H9 (cell line): ENCODE results near the gene TACC2. TPM values are rescaled to one million over a fixed set of nuclear protein-coding genes. Genes with fewer than 3 reads are reported as not detected.
A peak's percentile ranks its signal among the peaks of the same experiment; 100 is the strongest.

Experiments
- DNase-seq: peaks from one replicate; pipeline ENCODE4 v3.0.0-alpha.2; 2017
- H2AFZ ChIP-seq: one replicate; pipeline ENCODE4 v1.6.1; 2013; ENCODE audit warnings: mild to moderate bottlenecking, low read length, control low read depth, moderate library complexity
- H2AK5ac ChIP-seq: 2 replicates; pipeline ENCODE4 v1.6.1; 2013; ENCODE audit warnings: low read length, control low read depth, mixed read lengths; ENCODE audit not compliant: insufficient read length
- H2BK120ac ChIP-seq: one replicate; pipeline ENCODE4 v1.6.1; 2013; ENCODE audit warnings: low read depth, mild to moderate bottlenecking, low read length, control low read depth, inconsistent platforms; ENCODE audit not compliant: poor library complexity, severe bottlenecking
- H2BK12ac ChIP-seq: 2 replicates; pipeline ENCODE4 v1.6.1; 2013; ENCODE audit warnings: low read length, control low read depth, mixed read lengths, low read depth; ENCODE audit not compliant: insufficient read length
- H2BK15ac ChIP-seq: 2 replicates; pipeline ENCODE4 v1.6.1; 2013; ENCODE audit warnings: low read depth, low read length, control low read depth
- H2BK20ac ChIP-seq: one replicate; pipeline ENCODE4 v1.6.1; 2013; ENCODE audit warnings: low read depth, mild to moderate bottlenecking, low read length, control low read depth, inconsistent platforms; ENCODE audit not compliant: poor library complexity, severe bottlenecking
- H2BK5ac ChIP-seq: 2 replicates; pipeline ENCODE4 v1.6.1; 2013; ENCODE audit warnings: low read length, control low read depth, mixed read lengths; ENCODE audit not compliant: insufficient read length
- H3K14ac ChIP-seq: 2 replicates; pipeline ENCODE4 v1.6.1; 2013; ENCODE audit warnings: low read length, control low read depth; ENCODE audit not compliant: insufficient read depth
- H3K18ac ChIP-seq: 2 replicates; pipeline ENCODE4 v1.6.1; 2013; ENCODE audit warnings: low read depth, mild to moderate bottlenecking, mixed read lengths, low read length, control low read depth; ENCODE audit not compliant: insufficient read length
- H3K23ac ChIP-seq: 2 replicates; pipeline ENCODE4 v1.6.1; 2013; ENCODE audit warnings: low read length, control low read depth, mixed read lengths, low read depth; ENCODE audit not compliant: insufficient read length
- H3K23me2 ChIP-seq: 2 replicates; pipeline ENCODE4 v1.6.1; 2013; ENCODE audit warnings: low read depth, mild to moderate bottlenecking, mixed read lengths, low read length, control low read depth; ENCODE audit not compliant: insufficient read length, poor library complexity, severe bottlenecking
- H3K27ac ChIP-seq: 2 replicates; pipeline ENCODE4 v1.5.1; 2013; ENCODE audit warnings: low read length, control low read depth, mixed read lengths, low read depth; ENCODE audit not compliant: insufficient read length
- H3K27me3 ChIP-seq: 2 replicates; pipeline ENCODE4 v1.6.1; 2013; ENCODE audit warnings: low read length, control low read depth, inconsistent platforms; ENCODE audit not compliant: insufficient read depth
- H3K4ac ChIP-seq: 2 replicates; pipeline ENCODE4 v1.6.1; 2013; ENCODE audit warnings: low read depth, mild to moderate bottlenecking, control low read depth, inconsistent platforms, low read length, moderate library complexity
- H3K4me1 ChIP-seq: 2 replicates; pipeline ENCODE4 v1.6.1; 2013; ENCODE audit warnings: low read length, control low read depth, inconsistent platforms; ENCODE audit not compliant: insufficient read depth
- H3K4me2 ChIP-seq: 2 replicates; pipeline ENCODE4 v1.6.1; 2013; ENCODE audit warnings: low read length, control low read depth, mixed read lengths; ENCODE audit not compliant: insufficient read length, insufficient read depth
- H3K56ac ChIP-seq: 2 replicates; pipeline ENCODE4 v1.6.1; 2013; ENCODE audit warnings: low read depth, mild to moderate bottlenecking, mixed read lengths, low read length, control low read depth; ENCODE audit not compliant: insufficient read length
- H3K79me1 ChIP-seq: 2 replicates; pipeline ENCODE4 v1.6.1; 2013; ENCODE audit warnings: low read depth, mild to moderate bottlenecking, moderate library complexity, low read length, control low read depth, inconsistent platforms; ENCODE audit not compliant: insufficient read depth, poor library complexity, severe bottlenecking
- H3K79me2 ChIP-seq: 2 replicates; pipeline ENCODE4 v1.6.1; 2013; ENCODE audit warnings: low read length, control low read depth, inconsistent platforms; ENCODE audit not compliant: insufficient read depth
- H3K9ac ChIP-seq: 2 replicates; pipeline ENCODE4 v1.6.1; 2013; ENCODE audit warnings: low read length, control low read depth, mixed read lengths; ENCODE audit not compliant: insufficient read length; ENCODE audit errors: extremely low read depth
- H3K9me3 ChIP-seq: one replicate; pipeline ENCODE4 v1.6.1; 2013; ENCODE audit warnings: low read depth, low read length, inconsistent platforms; ENCODE audit not compliant: control insufficient read depth
- H3T11ph ChIP-seq: one replicate; pipeline ENCODE4 v1.6.1; 2013; ENCODE audit warnings: mild to moderate bottlenecking, low read length, control low read depth, inconsistent platforms
- H4K20me1 ChIP-seq: one replicate; pipeline ENCODE4 v1.6.1; 2013; ENCODE audit not compliant: control insufficient read depth, insufficient read length, insufficient read depth
- H4K5ac ChIP-seq: 2 replicates; pipeline ENCODE4 v1.6.1; 2013; ENCODE audit warnings: low read depth, mild to moderate bottlenecking, mixed read lengths, low read length, control low read depth; ENCODE audit not compliant: insufficient read length
- H4K8ac ChIP-seq: replicated peaks from 2 replicates; pipeline ENCODE4 v1.6.1; 2013; ENCODE audit warnings: low read length, control low read depth, mixed read lengths, low read depth; ENCODE audit not compliant: insufficient read length
- H4K91ac ChIP-seq: 2 replicates; pipeline ENCODE4 v1.6.1; 2013; ENCODE audit warnings: low read depth, mild to moderate bottlenecking, moderate library complexity, mixed read lengths, low read length, control low read depth; ENCODE audit not compliant: insufficient read length
- H3K27ac Mint-ChIP-seq, 3 experiments: 2 replicates in 2 of 3; 3 replicates in 1 of 3; pipeline ENCODE4 v1.8.0; 2020 to 2021; ENCODE audit warnings: mixed read lengths in 3 of 3, mild to moderate bottlenecking in 1 of 3, moderate library complexity in 1 of 3
- H3K27me3 Mint-ChIP-seq: 2 replicates; pipeline ENCODE4 v1.8.0; 2021; ENCODE audit warnings: low read depth, mild to moderate bottlenecking, moderate library complexity, mixed read lengths
- H3K36me3 Mint-ChIP-seq, 3 experiments: 2 replicates in 2 of 3; 3 replicates in 1 of 3; pipeline ENCODE4 v1.8.0; 2020 to 2021; ENCODE audit warnings: low read depth in 3 of 3, mixed read lengths in 3 of 3; ENCODE audit not compliant: insufficient read depth in 1 of 3
- H3K4me1 Mint-ChIP-seq, 2 experiments: 2 replicates each; pipeline ENCODE4 v1.8.0; 2020; ENCODE audit warnings: mixed read lengths in 2 of 2
- H3K4me3 Mint-ChIP-seq, 2 experiments: 2 replicates in 1 of 2; 3 replicates in 1 of 2; pipeline ENCODE4 v1.8.0; 2020 to 2021; ENCODE audit warnings: mild to moderate bottlenecking in 2 of 2, mixed read lengths in 2 of 2, moderate library complexity in 1 of 2
- H3K9me3 Mint-ChIP-seq, 2 experiments: 2 replicates in 1 of 2; 3 replicates in 1 of 2; pipeline ENCODE4 v1.8.0; 2020; ENCODE audit warnings: mild to moderate bottlenecking in 2 of 2, mixed read lengths in 2 of 2, moderate library complexity in 1 of 2
- WGBS: extraction: QIAGEN DNeasy Blood & Tissue Kit; methylation state at CpG from one replicate; pipeline ENCODE4 v1.1.7; 2013; ENCODE audit warnings: missing lambda C conversion rate, low lambda C conversion rate, mixed read lengths; ENCODE audit not compliant: insufficient read length; ENCODE audit errors: extremely low coverage; 5-methylcytosine and 5-hydroxymethylcytosine counted together
- total RNA-seq: library from RNA; stranded (reverse); gene quantifications from 2 replicates; pipeline ENCODE4 v1.2.1, GENCODE V29; 2021
- TF ChIP-seq, protein P1 (sequence below): fragments of 200-600 bp; sonication (generic); conservative IDR thresholded peaks from 3 replicates; pipeline ENCODE4 v1.8.0; 2021; ENCODE audit warnings: antibody characterized with exemption, mild to moderate bottlenecking

TACC2 gene
- total RNA-seq, 1 experiment from 2014 or later: 58.1 TPM

DNA sequence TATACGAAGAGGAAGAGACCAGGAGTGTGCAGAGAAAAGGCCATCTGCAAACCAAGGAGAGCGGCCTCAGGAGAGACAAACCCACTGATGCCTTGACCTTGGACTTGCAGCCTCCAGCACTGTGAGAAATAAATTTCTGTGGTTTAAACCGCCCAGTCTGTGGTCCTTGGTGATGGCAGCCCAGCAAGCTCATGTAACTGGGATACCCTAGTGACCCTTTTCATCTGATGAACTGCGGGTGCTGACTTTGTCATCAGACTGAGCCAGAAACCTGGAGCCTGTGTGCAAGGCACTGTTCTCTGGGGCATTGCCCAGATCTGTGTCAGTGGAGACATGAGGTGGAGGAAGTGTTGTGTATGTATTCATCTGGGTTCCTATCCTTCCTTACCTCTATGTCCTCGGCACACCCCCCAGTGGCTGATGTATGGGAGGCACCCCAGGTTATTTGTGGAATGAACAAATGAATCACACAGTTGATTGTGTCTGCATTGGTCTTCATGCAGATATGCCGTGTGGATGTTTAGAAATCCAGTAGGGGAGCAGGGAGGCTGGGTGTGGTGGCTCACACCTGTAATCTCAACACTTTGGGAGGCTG is 217.6 kb downstream of the TACC2 start:
- no peak overlapping the region for H2BK20ac ChIP-seq
- no peak overlapping the region for H2BK12ac ChIP-seq
- H4K20me1 ChIP-seq: no peaks in the 10 kb centered on the region
- no peak overlapping the region for H2AK5ac ChIP-seq
- no peak overlapping the region for H3K18ac ChIP-seq
- H3K4me1 ChIP-seq: no peaks in the 10 kb centered on the region
- TF ChIP-seq, protein P1, sequence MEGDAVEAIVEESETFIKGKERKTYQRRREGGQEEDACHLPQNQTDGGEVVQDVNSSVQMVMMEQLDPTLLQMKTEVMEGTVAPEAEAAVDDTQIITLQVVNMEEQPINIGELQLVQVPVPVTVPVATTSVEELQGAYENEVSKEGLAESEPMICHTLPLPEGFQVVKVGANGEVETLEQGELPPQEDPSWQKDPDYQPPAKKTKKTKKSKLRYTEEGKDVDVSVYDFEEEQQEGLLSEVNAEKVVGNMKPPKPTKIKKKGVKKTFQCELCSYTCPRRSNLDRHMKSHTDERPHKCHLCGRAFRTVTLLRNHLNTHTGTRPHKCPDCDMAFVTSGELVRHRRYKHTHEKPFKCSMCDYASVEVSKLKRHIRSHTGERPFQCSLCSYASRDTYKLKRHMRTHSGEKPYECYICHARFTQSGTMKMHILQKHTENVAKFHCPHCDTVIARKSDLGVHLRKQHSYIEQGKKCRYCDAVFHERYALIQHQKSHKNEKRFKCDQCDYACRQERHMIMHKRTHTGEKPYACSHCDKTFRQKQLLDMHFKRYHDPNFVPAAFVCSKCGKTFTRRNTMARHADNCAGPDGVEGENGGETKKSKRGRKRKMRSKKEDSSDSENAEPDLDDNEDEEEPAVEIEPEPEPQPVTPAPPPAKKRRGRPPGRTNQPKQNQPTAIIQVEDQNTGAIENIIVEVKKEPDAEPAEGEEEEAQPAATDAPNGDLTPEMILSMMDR: peak; percentile 23; the same call in 1 of the 3 replicates
- H4K8ac ChIP-seq: no peak overlapping the region
- Mint-ChIP-seq H3K9me3 (no peaks in the 10 kb centered on the region), H3K27ac (no peak overlapping the region; a peak in 1 of 7 replicates), H3K27me3 (no peaks in the 10 kb centered on the region), H3K4me3 (no peak overlapping the region), H3K36me3 (peaks cover 28 to 37% (median 29%) of the 10 kb centered on the region in 3 experiments), H3K4me1 (peaks cover 2 to 6% of the 10 kb centered on the region in 2 experiments; a peak in 2 of 4 replicates)
- H2BK5ac ChIP-seq: no peak overlapping the region
- no peaks in the 10 kb centered on the region; the same call in 1 of the 2 replicates for H3K79me2 ChIP-seq
- H4K91ac ChIP-seq: no peak overlapping the region
- peaks cover 2% of the 10 kb centered on the region for H3K23me2 ChIP-seq
- WGBS: no CpG with 5 or more reads among the region's 6 CpGs
- H2BK15ac ChIP-seq: no peak overlapping the region
- H3T11ph ChIP-seq: no peak overlapping the region
- H3K27ac ChIP-seq: no peak overlapping the region
- no peak overlapping the region for H3K56ac ChIP-seq
- no peaks in the 10 kb centered on the region for H3K27me3 ChIP-seq
- no peak overlapping the region for H3K9ac ChIP-seq
- no peak overlapping the region for H3K4ac ChIP-seq
- no peak overlapping the region for H4K5ac ChIP-seq
- H2BK120ac ChIP-seq: no peak overlapping the region
- H3K79me1 ChIP-seq: no peaks in the 10 kb centered on the region
- no peak overlapping the region for H2AFZ ChIP-seq
- no peak overlapping the region for H3K4me2 ChIP-seq
- H3K9me3 ChIP-seq: no peaks in the 10 kb centered on the region
- no peak overlapping the region; the same call in 1 of the 2 replicates for H3K14ac ChIP-seq
- no peak overlapping the region for H3K23ac ChIP-seq
- DNase-seq: no peak
